Nucleus accumbens (tissue), 56 donors: Measurements from ENCODE around the gene CCDC157.

ENCODE experiments used
- DNase-seq, 56 donors: peaks; one replicate each; lab custom pipeline; 2025; lab: John Stamatoyannopoulos, UW

The CCDC157 gene

DNA sequence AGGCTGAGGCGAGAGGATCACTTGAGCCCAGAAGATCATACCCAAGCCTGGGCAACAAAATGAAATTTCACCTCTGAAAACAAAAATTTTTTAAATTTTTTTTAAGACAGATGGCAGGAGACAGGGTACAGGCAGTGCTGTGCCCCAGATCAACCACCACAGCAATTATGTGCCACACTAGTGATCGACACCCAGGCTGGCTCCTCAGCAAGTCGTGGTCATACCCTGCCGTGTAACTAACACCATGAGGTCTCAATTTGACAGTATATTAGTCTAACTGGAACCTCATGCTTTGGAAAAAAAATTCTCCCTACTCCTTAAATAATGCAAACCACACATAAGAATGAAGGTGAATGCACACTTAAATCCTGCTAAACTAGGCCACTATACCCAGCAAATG lies 8.4 kb upstream of the CCDC157 start:
- no peak for DNase-seq

DNA sequence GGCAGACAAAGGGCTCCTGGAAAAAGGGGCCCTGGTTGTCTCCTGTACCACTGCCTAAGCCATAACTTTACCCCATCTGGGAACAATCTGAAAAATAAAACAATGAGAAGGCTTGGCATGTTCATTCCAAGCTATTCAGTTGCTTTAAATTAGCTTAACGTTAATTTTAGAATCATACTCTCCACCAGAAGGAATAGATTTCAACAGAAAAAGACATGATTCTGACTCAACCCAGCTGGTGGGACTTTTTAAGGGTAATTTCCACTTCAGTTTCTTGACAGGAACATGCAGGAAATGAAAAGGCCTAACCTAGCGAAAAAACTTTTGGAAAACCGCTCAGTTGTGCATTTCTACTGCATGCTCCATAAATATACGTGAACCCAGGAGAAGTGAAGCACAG lies 8.0 kb upstream of the CCDC157 start:
- DNase-seq, result peak in 1 of 56 donors; percentile 9

DNA sequence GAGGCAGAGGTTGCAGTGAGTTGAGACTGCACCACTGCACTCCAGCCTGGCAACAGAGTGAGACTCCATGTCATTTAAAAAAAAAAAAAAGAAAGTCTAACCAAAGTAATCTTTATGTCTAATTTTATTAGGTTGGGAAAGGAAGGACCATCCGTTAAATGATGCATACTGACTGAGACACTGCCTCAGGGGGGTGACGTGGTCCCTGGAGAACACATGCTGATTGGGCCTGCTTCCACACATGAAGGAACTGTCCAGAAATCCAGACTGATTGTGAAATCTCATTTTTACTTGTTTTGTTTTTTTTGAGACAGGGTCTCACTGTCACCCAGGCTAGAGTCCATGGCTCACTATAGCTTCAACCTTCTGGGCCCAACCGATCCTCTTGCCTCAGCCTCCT lies 5.6 kb upstream of the CCDC157 start:
- no peak for DNase-seq

DNA sequence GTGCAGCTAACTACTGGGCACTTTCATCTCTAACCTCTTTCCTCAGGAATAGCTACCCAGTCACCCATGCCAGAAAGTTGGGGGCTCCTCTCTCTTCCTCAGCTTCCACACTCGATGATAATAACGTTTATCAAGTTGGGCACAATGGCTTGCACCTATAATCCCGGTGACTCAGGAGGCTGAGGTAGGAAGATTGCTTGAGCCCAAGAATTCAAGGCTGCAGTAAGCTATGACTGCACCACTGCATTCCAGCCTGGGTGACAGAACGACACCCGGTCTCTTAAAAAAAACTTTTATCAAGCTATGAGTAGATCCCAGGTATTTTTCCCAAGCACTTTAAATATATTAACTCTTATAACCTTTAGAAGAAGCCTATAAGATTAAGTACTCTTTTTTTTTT lies 2.2 kb upstream of the CCDC157 start:
- DNase-seq, result no peak

DNA sequence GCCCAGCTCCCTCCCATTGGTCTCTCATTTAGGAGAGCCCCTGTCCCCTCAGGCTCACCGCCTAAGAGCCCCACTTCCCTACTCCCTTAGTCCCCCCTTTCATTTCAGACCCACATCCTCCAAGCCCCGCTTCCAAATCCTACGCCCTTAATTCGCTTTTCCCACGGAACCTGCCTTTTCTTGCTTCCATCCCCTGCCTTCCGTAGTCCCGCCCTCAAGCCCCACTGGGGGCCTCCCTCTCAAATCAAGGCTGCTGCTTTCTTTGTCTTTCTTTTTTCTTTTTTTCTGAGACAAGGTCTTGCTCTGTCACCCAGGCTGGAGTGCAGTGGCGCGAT lies 396 bp downstream of the CCDC157 start:
- peak in 3 of 56 donors; percentile 42 to 54 (median 52) for DNase-seq

DNA sequence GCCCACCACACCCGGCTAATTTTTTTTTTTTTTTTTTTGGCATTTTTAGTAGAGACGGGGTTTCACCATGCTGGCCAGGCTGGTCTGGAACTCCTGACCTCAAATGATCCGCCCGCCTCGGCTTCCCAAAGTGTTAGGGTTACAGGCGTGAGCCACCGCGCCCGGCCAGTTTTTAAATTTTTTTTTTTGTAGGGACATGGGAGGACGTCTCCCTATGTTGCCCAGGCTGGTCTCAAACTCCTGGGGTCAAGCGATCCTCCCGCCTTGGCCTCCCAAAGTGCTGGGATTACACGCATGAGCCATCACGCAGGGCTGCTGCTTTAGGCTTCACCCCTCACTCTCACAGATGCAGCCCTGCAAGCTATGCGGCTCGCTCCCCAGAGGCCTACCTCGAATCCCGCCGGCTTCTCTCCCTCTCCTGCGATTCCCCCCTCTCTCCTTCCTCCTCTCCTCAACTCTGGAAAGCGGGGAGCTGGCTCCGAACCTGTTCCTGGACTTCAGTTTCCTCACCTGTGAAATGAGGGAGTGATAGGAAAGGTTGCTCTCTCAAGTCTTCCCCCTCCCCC lies 926 bp downstream of the CCDC157 start:
- no peak for DNase-seq

DNA sequence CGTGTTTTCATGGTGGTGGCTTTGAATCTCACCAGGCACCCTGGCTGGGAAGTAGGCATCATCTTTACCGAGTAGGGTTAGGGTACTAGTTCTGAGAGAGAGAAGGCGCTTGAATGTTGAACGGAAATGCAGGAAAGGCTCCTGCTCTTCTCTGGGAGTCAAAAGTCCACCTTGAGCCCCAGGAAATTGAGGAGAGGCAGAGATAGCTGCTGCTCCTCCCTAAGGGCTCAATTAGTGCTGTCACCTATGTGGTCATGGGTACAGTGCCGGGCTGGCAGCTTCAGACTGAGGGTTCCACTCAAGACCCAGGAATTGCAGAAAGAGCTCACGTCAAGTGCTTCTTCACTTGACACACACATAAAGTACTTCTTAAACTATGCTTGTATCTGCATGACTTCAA lies 1.7 kb downstream of the CCDC157 start:
- no peak for DNase-seq

DNA sequence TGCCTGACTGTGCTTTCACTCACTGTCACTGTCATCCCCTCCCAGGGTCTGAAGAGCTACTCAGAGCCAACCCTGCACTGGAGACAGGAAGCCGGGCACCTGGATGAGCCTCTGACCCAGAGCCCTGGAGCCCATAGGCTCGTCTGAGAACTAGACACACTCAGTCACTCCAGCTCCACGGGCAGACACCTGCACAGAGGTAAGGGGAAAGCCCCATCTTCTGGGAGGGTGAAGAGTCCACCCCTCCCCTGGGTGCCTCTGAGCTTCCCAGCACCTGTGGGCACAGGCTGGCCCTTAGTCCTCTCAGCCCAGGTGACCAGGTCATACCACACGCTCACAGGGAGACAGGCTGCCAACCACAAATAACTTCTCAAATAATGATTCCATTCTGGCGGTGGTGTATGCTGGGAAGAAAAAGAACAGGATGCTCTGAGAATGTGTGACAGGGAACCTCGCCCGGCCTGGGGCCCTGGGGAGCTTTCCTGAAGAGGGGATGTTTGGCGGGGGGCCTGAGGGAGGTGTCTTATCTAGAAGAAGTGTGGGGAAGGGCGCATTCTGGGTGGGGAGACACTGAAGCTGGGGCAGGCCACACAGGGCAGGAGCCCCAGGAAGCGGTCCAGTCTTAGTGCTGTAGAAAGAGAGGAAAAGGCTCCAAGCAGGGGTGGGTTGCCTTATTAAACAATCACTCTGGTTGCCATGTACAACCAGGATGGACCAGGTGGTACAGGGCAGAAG lies 5.3 kb downstream of the CCDC157 start:
- no peak for DNase-seq

DNA sequence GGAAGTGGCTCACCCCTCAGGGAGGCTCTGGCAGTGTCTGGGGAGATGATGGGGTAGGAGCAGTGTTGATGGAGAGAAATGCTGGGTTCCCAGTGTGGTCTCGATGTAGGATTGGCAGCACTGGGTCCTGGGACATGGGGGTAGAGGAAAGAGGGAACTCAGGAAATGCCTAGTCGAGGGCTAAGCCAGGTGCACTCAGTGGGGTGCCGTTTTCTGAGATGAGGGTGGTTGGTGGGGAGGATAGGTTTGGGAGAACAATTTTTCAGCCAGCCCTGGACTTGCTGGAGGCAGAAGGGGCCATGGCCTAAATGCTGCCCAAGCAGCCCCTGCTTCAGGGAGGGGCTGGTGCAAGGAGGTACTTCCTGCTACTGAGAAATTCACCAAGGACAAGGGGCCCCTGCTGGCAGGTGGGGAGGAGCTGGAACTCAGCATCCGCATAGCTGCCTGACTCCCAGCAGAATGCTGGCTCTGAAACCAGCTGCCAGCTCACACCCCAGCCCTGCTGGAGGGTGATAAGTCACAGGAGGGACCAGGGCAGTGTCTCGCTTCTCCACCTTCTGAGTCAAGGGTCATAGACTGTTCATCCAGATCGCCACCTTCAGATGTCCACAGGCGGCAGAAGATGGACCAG lies 6.0 kb downstream of the CCDC157 start:
- DNase-seq, result no peak

DNA sequence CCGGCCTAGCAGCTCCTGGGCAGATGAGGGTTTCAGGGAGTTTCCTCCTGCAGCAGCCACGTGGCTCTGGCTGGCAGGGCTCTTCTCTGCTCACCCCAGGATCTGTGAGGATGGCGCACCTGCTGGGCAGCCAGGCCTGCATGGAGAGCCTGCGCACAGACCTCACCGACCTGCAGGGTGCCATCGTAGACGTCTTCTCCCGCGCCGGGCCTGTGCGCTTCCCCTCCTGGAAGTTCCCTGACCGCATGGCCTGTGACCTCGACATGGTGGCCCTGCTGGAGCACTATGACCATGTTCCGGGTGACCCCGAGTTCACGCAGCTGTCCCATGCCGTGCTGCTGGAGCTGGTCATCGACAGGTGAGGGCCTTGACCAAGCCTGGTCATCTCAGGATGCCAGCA lies 9.1 kb downstream of the CCDC157 start:
- no peak for DNase-seq

DNA sequence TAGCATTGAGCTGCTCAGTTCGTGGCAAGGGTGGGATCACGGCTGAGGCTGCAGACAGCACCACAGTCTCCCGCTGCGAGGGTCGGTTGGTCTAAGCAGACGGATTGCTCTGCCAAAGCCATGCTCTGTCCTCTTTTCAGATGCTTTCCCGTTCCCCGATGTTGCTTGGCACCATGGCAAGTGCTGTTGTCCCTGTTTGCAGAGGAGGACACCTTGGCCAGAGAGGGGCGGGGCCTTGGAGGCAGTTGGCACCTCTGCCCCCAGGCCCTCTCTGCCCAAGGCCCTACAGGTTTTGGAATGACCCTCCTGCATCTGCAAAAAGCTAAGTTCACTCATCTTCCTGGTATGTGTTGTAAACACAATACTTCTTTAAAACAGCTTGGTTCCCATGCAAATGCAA lies 11.6 kb downstream of the CCDC157 start:
- DNase-seq, result no peak

DNA sequence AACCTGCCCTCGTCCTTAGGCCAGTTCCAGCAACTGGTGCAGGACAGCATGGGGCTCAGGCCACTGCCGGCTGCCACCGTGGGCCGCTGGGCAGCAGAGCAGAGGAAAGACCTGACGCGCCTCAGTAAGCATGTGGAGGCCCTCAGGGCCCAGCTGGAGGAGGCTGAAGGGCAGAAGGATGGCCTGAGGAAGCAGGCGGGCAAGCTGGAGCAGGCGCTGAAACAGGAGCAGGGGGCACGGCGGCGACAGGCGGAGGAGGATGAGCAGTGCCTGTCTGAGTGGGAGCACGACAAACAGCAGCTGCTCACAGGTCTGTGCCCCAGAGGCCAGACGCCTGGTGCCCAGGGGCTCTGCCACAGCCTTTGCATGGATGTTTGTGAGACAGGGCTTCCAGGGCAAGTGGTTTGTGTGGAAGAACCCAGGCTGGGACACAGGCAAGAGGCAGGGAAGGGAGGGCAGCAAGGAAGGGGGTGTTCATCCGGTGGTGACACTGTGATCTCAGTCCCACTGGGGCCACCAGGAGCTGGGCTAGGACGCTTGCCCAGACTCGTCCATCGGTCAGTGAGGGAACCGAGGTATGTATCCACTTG lies 13.9 kb downstream of the CCDC157 start:
- no peak for DNase-seq

DNA sequence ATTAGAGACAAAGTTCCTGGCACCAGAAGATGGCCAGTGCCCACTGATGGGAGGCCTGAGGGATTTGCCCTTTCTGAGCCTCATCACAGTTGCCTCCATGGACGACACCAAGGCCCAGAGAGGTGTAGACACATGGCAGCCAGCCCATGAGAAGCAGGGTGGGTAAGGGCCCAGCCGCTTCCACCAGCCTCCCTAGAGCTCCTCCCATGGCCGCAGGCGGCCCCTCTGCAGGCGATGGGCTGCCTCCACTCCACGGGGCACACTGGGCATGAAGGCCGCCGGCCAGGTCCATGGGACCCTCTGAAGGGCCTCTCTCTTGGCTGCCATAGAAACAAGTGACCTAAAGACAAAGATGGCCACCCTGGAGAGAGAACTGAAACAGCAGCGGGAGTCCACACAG lies 14.5 kb downstream of the CCDC157 start:
- no peak for DNase-seq

DNA sequence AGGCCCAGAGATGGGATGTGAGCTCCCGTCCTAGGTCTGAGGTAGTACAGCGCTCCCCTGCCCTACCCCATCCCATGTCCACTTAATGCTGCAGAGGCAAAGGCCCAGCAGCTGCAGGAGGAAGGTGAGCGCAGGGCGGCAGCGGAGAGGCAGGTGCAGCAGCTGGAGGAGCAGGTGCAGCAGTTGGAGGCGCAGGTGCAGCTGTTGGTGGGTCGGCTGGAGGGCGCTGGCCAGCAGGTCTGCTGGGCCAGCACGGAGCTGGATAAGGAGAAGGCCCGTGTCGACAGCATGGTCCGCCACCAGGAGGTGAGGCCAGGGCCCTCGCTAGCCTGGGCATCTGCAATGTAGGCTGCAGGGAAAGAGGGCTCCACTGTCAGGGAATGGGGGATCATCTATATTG lies 15.2 kb downstream of the CCDC157 start:
- no peak for DNase-seq

DNA sequence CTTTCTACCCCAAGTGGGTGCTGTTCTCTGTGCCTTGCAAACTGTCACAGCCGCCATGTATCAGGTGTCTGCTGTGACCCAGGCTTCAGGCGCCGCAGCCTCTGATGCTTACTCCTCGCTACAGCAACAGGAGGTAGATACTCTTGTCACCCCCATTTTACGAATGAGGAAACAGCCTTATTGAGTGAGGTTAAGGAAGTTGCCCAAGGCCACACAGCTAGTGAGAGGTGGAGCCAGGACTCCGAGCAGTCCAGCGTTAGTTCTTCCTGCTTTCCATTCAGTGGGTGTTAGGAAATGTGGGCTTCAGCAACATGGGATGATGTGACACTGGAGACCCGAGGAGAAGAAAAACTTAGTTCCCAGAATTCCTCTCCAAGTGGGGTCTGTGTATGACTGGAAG lies 16.1 kb downstream of the CCDC157 start:
- DNase-seq, result no peak

DNA sequence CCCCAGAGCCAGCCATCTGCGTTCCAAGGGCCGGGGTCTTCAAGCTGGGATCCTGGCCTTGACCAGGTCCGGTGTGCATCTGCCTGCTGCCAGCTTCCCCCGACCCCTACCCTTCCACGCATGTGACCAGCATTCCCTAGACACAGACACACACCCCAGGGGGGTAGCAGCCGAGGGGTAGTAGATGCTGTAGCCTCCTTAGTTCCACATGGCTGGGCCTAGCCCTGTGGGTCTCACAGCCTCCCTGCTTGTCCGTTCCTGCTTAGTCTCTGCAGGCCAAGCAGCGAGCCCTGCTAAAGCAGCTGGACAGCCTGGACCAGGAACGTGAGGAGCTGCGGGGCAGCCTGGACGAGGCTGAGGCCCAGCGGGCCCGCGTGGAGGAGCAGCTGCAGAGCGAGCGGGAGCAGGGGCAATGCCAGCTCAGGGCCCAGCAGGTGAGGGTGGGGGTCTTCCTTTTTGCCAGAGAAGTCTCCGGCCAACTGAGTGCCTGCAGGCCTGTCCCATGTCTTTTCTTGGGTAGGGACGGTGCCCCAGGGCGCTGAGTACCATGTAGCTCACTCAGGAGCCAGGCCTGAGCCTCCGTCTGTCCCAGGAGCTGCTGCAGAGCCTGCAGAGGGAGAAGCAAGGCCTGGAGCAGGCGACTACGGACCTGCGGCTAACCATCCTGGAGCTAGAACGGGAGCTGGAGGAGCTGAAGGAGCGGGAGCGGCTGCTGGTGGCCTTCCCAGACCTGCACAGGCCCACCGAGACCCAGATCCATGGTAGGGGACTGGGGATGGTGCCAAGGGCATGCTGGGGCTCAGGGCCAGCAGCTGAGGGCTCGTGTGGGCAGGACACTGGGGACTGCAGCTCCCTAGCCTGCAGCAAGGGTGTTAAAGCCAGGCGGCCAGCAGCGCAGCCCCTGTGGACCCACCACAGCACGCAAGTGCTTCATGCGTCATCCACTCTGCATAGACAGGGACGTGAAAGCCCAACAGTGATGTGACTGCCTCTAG lies 16.8 kb downstream of the CCDC157 start:
- DNase-seq, result peak in 6 of 56 donors; percentile 6 to 31 (median 15)

DNA sequence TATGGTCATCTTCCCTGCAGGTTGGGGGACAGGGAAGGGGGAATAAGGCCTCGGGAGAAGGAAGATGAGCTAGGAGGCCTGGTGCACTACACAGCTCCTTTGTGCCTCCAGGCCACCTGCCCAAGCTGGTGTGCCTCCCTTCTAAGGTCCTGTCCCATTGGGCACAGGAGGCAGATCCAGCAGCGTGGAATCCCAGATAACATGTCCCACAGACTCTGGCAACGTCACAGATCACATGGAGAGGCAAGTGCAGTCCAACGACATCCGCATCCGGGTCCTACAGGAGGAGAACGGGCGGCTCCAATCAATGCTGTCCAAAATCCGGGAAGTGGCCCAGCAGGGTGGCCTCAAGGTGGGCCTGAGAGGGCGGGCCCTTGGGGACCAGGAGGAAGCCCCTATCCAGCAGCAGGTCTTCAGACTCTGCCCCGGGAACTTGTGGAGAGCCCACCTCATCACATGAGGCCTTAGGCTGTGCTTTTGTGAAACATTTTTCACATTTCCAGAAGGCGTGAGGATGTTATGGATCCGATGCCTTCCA lies 18.6 kb downstream of the CCDC157 start:
- no peak for DNase-seq

DNA sequence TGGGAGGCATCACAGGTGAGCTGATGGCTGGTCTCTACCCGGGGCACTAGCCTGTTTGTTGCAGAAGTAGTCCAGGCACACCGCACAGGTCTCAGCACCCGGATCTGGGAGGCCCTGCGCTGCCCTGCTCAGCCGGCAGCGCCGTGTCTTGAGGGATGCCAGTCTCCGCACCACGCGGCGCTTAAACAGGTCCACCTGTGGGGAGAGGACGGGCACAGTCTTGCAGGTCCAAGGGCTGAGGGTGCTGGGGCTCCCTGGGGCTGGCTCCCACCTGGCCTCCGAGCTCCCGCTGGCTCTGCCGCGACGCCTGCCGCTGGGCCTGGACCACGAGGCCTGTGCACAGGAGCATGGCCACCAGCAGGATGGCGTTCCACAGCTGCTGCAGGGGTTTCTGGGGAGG lies 23.2 kb downstream of the CCDC157 start:
- no peak for DNase-seq

DNA sequence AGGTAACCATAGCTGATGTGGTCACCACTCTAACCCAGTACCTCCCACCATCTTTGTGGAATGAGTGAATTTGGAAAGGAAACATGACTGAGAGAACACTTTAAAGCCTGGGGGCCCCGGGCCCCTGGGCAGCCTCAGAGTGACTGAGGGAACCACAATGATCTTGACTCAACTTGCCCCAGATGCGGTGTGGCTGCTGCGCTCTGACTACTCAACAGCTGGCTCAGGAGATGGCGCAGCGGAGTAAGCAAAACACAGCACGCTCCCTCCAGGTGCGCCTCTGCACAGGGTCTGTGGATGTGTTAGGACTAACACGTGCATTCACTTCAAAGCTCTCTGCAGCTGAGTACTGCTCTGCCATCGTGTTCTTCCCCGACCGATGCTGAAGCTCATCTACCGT lies 24.5 kb downstream of the CCDC157 start:
- DNase-seq, result no peak

DNA sequence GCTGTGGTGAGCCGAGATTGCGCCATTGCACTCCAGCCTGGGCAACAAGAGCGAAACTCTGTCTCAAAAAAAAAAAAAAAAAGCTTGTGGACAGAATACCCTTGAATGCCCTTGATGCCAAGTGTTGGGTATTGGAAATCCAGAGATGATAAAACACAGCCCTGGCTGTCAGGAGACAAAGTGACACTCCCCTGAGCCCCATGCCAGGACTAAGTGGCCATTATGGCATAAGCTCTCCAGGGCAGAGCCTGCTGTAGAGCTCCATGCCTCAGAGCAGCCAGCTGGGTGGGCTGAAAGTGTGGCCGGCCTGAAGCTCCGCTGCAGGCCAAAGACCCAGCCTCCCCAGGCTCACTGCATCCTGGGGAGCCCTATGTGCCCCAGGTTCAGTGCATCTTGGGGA lies 25.5 kb downstream of the CCDC157 start:
- DNase-seq, result no peak
